Renal pelvis (tissue), 12 donors: ENCODE data around the gene DIPK1A. TPM values are rescaled to one million over a fixed set of nuclear protein-coding genes. Genes with fewer than 3 reads are reported as not detected.

Source experiments
- DNase-seq: peaks from one replicate; pipeline ENCODE4 v3.0.0-alpha.2; 2013
- long read RNA-seq, 16 experiments: transcript quantifications; one replicate each; lab custom pipeline, GENCODE V29; 2026
- polyA plus RNA-seq, 3 donors: library from polyadenylated mRNA; unstranded; fragments of 120-200 nt; gene quantifications; one replicate each; pipeline ENCODE4 v1.2.1, GENCODE V29; 2013; ENCODE audit not compliant: insufficient read length in 3 of 3

DIPK1A gene
- 1 to 10 TPM; 6.7 to 8.9 (median 7.7) TPM for polyA plus RNA-seq
- long read RNA-seq, donor 1, transcript FAM69A-201 (5 exons, 2,574 nt): major isoform, 6 of 6,525 reads
- long read RNA-seq, donor 1, partial matches to known transcripts: 6,386 of 6,525 reads
- long read RNA-seq, donor 1, other reads (novel, unspliced or antisense): 133 of 6,525 reads
- long read RNA-seq, donor 2, partial matches to known transcripts: 2,146 of 6,060 reads
- long read RNA-seq, donor 2, other reads (novel, unspliced or antisense): 3,911 of 6,060 reads
- long read RNA-seq, donor 3, partial matches to known transcripts: 4,551 of 4,673 reads
- long read RNA-seq, donor 3, other reads (novel, unspliced or antisense): 120 of 4,673 reads
- long read RNA-seq, donor 4, partial matches to known transcripts: 2,299 of 4,575 reads
- long read RNA-seq, donor 4, other reads (novel, unspliced or antisense): 2,274 of 4,575 reads
- long read RNA-seq, donor 5, partial matches to known transcripts: 3,535 of 4,419 reads
- long read RNA-seq, donor 5, other reads (novel, unspliced or antisense): 881 of 4,419 reads
- long read RNA-seq, donor 6, partial matches to known transcripts: 4,915 of 4,999 reads
- long read RNA-seq, donor 6, other reads (novel, unspliced or antisense): 83 of 4,999 reads
- long read RNA-seq, donor 7, transcript FAM69A-201 (5 exons, 2,574 nt): major isoform, 6 of 6 reads
- long read RNA-seq, donor 7, partial matches to known transcripts: 0 of 6 reads
- long read RNA-seq, donor 7, other reads (novel, unspliced or antisense): 0 of 6 reads
- long read RNA-seq, donor 8, partial matches to known transcripts: 1,241 of 2,017 reads
- long read RNA-seq, donor 8, other reads (novel, unspliced or antisense): 773 of 2,017 reads
- long read RNA-seq, donor 9, transcript FAM69A-201 (5 exons, 2,574 nt): major isoform, 6 of 6,175 reads
- long read RNA-seq, donor 9, partial matches to known transcripts: 6,003 of 6,175 reads
- long read RNA-seq, donor 9, other reads (novel, unspliced or antisense): 166 of 6,175 reads
- long read RNA-seq, donor 10, partial matches to known transcripts: 5,018 of 5,110 reads
- long read RNA-seq, donor 10, other reads (novel, unspliced or antisense): 89 of 5,110 reads
- long read RNA-seq, donor 11, partial matches to known transcripts: 2,787 of 4,465 reads
- long read RNA-seq, donor 11, other reads (novel, unspliced or antisense): 1,677 of 4,465 reads
- long read RNA-seq, donor 12, partial matches to known transcripts: 5,898 of 6,104 reads
- long read RNA-seq, donor 12, other reads (novel, unspliced or antisense): 202 of 6,104 reads
- long read RNA-seq, donor 13, partial matches to known transcripts: 5,525 of 5,608 reads
- long read RNA-seq, donor 13, other reads (novel, unspliced or antisense): 82 of 5,608 reads
- long read RNA-seq, donor 14: 0 reads
- long read RNA-seq, donor 15, transcript FAM69A-201 (5 exons, 2,574 nt): major isoform, 11 of 8,841 reads
- long read RNA-seq, donor 15, partial matches to known transcripts: 8,611 of 8,841 reads
- long read RNA-seq, donor 15, other reads (novel, unspliced or antisense): 219 of 8,841 reads
- long read RNA-seq, donor 16, partial matches to known transcripts: 3,586 of 6,091 reads
- long read RNA-seq, donor 16, other reads (novel, unspliced or antisense): 2,503 of 6,091 reads

DNA sequence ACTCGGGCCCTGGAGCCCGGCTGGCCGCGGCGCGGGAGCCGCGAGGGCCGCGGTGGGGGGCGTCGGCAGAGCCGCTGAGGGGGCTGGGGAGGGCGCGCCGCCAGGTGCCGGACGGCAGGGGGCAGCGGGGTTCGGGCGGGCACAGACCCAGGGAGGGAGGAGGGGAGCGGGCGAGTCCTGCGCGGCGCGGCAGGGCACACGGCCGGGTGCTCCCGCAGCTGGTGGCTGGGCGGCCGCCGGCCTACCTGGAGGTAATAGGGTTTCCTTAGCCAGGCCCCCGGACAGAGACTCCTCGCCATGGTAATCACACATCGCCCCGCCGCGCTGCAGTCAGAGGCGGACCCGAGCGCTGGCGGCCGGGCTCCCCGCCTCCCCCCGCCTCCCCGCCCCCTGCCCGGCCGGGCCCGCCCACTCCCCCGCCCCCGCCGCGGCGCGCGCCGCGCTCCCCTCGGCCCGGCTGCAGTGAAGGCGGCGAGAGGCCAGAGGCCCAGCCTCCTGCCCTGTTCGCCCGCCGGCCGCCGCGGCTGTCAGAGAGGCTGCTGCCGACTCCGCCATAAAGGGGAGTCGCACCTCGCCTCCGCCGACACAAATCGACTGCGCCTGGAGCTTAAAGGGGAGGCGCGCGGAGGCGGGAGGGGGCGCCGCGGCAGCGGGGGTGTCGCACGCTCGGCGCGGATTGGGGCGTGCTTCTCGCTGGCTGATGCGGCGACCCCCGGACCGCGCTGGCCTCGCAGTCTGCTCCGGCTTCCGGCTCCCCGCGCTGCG lies at the start of gene DIPK1A:
Gene DIPK1A, minus strand, starts transcription at position 332 of the 765 bp plus-strand sequence. Its CDS starts 33 bp downstream, at position 299.
- peak; percentile 78 for DNase-seq

DNA sequence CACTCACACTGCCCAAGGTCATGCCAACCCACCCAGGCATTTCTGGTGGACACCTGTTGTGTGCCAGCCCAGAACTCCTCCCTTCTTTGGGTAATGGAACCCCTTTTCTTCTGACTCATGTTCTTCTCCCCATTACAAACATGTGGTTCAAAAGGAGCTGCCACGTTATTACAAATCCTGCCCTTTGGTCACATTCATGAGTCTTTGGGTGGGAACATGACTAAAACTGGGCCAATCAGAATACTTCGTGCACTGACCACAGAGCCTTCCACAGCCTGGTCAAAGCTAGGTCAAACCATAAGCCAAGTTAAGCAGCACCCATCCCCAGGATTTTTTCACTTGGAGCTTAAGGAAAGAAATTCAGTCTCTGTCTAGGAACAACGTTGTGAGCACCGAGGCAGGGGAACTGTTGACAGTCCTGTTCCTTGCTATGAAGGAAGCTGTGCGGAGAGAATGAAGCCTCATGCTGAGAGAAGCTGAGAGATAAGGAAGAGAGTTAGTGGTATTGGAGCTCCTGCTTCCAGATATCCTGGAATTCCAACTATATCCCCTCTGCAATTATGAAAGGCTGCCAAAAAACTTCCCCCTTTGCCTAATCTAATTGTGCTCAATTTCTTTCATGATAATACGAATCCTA lies 46.8 kb upstream of the DIPK1A start:
- no peak for DNase-seq

DNA sequence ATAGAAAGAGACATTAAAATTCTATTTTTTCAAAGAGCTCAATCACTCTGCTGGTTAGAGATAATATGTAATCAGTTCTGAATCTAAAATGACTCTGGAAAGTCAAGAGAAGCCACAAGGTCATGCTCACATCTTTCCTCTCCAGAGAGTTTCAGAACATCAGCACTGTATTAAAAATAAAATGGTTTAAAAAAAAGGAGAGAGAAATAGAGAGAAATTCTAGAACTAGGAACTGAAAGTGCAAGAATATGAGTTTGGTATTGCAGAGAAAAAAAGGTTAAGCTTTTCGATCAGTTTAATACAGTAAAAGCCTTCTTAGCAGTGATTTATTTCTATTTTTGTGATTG lies 44.0 kb upstream of the DIPK1A start:
- no peak for DNase-seq

DNA sequence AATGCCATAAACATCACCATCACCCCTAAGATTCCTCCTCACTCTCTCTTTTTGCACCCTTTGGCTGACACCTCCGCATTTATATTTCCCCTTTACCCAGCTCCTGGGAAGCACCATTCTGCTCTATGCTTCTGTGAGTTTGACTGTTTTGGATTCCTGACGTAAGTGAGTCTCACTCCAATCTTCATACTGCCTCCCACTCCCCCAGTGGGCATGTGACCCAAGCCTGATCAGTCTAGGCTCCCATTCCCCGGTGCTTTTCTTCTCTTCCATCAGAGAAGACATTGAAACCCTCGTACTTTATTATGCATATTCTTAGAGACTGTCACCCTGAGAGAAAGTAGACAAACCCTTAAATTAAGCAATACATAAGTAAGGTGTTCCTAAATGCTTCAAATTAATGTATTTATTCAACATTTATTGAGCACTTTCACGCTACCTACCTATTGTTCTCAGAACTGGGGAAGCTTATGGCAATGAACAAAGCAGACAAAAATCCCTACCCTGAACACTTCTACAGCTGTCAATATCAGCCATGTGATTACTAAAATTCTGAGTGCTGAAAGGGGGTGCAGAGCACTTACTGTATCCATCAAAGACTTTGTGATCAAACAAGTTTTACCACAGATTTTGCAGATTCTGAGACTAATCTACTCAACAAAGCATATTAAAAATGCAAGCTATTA lies 43.4 kb upstream of the DIPK1A start:
- no peak for DNase-seq

DNA sequence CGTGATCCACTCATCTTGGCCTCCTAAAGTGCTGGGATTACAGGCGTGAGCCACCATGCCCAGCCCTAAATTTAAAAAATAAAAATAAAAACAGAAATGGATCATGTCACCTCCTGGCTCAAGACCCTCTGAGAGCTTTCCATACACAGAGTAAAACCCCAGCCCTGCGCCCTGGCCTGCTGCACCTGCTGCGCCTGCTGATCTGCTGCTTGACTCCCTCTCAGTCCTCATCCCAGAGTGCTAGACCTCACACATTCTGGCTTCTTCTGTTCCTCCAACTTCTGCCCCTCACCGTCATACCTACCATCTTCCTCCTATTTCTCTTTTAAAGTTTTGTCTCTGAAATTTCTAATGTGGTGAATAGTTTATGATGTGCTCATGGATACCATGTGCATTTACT lies 42.7 kb upstream of the DIPK1A start:
- no peak for DNase-seq

DNA sequence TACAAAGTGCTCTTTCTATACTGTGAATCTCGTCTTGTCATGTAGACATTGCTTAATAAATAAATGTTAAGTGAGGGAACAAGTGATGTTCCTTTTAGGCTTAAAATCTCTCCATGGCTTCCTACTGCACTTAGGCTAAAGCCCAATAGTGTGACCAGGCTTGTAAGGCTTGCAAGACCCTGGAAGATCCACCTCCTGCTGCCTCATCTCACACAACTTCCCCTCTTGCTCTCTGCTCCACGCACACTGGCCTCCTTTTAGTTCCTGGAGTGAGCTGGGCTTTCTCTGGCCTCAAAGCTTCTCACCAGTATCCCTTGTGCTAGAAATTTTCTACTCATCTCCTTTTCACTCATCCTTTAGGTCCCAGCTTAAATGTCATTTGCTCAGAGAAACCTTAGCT lies 41.5 kb upstream of the DIPK1A start:
- DNase-seq: no peak

DNA sequence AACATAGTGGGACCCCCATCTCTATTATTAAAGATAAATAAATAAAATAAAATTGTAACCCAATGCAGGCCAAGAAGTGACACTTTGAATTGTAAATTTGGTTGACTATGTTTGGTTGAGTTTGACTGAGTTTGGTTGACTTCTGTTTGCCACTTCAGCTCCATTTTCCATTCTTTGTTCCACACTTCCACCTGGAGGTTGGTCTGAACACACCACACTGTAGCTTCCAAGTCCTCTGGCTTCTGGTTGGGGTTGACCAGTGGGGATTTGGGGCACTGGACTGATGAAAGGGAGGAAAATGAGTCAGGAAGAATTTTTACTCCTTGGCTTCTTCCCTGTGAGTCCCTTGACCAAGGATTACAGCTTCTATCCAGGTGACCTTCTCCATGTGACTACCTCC lies 40.6 kb upstream of the DIPK1A start:
- no peak for DNase-seq

DNA sequence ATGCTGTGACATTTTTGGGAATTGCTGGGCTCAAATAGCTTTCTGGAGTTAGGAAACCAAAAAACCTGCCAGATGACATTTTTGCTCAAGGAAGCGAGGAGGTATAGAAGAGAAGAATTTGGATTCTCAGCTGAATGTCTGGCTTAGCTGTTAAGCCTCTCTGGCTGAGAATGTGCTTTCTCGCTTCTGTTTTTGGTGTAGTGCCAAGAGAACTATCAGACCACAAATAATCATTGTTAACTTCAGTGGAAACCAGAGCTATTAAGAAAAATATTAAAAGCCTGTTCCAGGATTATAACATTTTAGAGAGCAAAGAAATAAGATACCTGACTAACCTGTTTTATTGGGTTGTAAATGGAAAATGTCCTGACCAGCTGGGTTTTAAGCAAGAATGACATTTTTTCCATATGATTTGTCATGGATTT lies 39.5 kb upstream of the DIPK1A start:
- no peak for DNase-seq

DNA sequence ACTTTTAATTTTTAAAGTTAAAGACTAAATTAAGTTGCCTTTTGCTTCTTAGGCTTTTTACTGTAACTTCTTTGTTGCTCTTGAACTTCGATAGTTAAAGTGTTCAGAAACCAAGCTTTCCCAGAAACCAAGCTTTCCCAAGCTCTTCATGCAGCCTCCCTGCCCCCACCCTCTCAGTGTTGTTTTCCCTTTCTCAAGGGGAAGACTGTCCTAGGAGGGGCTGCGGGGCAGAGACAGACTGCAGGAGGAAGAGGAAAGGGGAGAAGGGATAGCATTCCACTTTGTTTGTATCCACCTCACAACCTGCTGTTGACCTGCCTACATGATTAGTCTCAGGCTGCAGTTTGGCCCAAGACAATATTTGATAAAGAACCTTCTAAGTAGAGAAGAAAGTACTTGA lies 39.0 kb upstream of the DIPK1A start:
- DNase-seq: no peak

DNA sequence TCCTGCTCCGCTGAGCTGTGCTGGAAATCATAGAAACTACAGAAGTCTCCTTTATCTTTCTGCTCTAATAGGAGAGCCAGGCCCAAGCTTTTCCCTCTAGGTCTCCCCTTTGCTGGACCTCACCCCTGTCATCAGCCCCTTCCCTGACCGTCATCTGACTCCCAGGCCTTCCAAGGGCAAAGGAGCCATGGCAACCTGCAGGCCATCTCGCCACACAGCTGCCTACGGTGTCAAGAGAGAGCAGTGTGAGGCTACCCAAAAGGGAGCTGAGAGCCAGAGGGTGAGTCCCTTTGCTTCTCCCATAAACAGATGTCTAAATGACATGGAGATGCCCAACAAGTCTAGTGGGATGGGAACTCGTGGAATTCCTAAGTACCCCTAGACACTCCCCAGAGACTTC lies 37.6 kb upstream of the DIPK1A start:
- DNase-seq: no peak

DNA sequence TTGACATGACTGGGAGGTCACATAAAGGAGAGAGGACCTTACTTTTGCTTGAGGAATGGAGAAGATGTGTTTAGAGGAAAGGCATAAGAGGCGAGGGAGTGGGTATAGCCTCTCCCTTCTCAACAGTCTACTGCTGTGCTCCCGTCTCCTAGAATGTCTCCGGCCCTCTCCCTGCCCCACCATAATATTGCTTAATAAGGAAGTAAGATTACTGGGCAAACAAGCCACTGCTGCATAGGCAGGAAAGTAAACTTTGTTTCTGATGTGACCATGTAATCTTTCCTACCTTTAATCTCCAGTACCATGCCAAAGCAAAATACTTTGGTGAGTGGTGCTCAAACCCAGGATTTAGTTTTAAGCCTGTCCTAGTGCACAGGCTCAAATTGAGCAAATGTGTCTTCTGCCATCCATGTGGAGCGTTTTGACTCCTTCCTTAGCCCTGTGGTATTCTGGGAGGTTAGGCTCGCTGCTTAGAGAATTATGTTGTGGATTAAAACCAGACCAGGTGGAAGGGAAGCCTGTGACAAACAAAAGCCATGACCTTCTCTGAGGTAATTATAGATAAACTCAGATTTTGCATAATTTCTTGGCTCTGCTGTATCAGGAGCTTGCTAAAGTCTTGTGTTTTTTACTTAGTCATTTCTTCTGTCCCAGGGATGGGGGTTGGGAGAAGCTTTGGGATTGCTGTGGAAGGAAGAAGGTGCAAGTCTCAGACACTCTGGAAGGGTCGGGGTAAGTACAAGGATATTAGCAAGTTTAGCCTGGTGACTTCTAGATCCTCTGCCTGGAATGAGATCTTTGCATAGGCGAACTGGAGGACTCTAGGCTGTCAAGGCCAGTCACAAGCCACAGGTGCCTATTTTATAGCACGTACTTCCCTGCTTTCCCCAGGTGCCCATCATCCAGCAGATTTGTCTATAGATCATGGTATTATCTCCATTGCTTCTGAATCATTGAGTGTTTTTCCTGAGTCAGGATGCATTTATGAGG lies 34.5 kb upstream of the DIPK1A start:
- DNase-seq: no peak

DNA sequence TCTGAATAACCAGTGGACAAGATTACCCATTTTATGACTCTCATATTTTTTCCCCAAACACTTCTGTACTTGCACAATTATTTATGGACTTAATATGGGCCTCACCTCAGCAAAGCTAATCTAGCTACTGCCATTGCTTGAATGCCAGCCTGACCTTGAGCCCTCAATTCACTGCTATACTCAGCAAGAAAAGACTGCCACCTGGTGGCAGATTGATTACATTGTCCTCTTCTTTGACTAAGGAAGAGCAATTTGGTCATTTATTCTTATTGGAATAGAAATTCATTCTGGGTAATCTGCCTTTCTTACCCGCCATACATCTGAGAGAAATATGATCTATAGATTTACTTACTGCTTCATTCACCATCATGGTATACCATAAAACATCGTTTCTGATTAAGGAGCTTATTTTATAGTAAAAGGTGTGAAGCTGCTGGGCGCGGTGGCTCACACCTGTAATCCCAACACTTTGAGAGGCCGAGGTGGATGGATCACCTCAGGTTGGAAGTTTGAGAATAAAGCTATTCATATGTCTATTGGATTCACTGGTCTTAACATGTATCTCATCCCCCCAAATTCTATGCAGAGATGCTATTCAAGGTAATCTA lies 32.9 kb upstream of the DIPK1A start:
- DNase-seq: peak; percentile 83

DNA sequence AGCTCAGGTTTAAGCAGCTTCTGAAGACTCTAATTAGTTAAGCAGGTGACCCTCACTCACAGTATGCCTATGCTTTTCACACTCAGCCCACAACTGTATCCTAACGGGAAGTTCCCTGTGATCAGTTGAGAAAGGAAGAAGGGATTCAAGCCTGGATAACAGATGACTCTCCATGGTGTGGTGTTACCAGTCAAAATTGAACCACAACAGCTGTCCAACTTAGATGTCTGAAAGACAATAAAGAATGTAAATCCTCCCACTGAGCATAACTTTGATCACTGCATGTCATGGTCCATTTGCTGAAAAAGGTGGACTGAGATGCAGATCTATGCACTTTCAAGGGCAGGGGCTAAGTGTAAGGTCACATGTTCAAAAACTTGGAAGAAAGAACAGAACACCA lies 32.3 kb upstream of the DIPK1A start:
- no peak for DNase-seq

DNA sequence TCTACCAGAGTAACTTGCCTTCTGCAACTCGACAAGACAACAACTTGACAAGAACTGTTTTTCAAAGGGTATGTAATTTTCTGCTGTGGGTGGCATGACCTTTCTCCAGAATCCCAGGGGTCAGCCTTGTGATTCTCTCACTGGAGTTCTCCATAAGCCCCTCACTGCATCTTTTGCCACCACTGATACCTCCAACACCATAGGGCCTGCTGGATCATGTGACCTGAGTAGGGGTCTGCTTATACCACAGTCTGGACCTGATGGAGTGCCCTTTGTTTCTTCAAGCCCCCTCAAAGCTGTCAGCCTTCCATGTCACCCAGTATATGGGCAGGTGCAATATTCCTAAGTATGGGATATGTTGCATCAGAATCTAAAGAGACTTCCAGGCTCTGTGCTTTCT lies 31.6 kb upstream of the DIPK1A start:
- no peak for DNase-seq

DNA sequence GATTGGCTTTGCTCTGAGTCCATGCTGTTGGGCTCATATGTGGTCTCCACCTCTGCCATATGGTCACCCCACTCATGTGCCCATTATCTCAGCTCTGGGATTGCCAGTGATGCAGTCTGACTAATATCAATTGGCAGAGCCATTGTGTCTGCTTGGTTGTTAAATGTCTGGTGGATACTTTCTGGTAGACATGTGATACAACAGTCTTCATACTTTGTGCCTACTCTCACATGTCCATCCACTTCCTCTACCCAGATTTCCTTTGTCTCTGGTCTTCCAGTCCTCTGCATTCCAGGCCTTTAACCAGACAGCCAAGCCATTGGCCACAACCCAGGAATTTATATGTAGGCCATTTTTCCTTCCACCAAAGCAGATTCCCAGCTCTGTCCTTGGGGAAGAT lies 30.8 kb upstream of the DIPK1A start:
- no peak for DNase-seq

DNA sequence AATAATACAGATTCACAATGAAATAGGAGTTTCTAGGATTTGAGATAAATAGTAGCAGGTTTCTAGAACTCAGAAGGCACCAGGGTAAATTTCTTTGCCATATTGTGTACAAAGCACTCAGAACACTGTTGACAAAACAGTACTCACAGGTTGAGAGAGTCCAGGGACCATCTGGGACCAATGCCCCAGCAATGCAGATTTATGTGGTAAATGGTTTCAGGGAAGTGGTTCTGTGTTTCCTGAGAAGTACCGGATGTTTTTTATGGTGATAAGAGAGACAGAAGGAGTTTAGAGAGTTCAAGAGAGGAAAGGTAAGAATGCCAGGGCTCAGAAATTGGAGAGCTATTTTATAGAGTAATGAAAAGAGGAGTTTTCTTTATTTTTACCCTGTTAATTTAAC lies 29.6 kb upstream of the DIPK1A start:
- DNase-seq: no peak

DNA sequence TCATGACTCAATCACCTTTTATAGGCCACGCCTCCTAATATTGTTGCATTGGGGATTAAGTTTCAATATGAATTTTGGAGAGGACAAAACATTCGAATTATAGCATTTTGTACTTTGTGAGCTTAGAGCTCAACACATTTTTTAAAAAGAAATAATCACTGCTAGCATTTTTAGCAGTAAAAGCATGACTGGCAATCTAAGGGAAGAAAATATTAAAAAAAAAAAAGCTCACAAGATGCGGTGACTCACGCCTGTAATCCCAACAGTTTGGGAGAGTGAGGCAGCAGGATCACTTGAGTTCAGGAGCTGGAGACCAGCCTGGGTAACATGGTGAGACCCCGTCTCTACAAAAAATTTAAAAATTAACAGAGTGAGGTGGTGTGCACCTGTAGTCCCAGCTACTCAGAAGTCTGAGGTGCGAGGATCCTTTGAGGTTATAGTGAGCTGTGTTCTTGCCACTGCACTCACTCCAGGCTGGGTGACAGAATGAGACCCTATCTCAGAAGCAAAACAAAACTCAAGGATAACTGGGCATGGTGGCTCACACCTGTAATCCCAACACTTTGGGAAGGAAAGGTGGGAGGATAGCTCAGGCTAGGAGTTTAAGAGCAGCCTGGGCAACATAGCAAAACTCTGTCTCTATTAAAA lies 28.8 kb upstream of the DIPK1A start:
- no peak for DNase-seq
